DOHH2 (cell line): ENCODE data around the gene RBKS.

ENCODE experiments used
- H3F3A ChIP-seq: fragments of 200-600 bp; sonication (generic), shearing (Covaris generic); 2 replicates; pipeline ENCODE4 v1.6.0; 2016; ENCODE audit warnings: antibody characterized with exemption, mild to moderate bottlenecking; ENCODE audit not compliant: control insufficient read depth, insufficient read depth
- H3K27ac ChIP-seq: fragments of 200-600 bp; sonication (generic); 2 replicates; pipeline ENCODE4 v1.5.1; 2014; ENCODE audit warnings: low read depth, mild to moderate bottlenecking, low read length, moderate library complexity
- H3K27me3 ChIP-seq: fragments of 200-600 bp; sonication (generic); 2 replicates; pipeline ENCODE4 v1.6.1; 2014; ENCODE audit warnings: mild to moderate bottlenecking, low read length, mixed read lengths; ENCODE audit not compliant: control insufficient read depth
- H3K36me3 ChIP-seq: fragments of 200-600 bp; sonication (generic); 2 replicates; pipeline ENCODE4 v1.6.1; 2014; ENCODE audit warnings: mild to moderate bottlenecking, low read length, moderate library complexity, mixed read lengths; ENCODE audit not compliant: control insufficient read depth
- H3K4me1 ChIP-seq: fragments of 200-600 bp; sonication (generic); 2 replicates; pipeline ENCODE4 v1.6.1; 2014; ENCODE audit warnings: mild to moderate bottlenecking, low read length, mixed read lengths; ENCODE audit not compliant: control insufficient read depth
- H3K4me2 ChIP-seq: fragments of 200-600 bp; sonication (generic); 2 replicates; pipeline ENCODE4 v1.6.0; 2014; ENCODE audit warnings: mild to moderate bottlenecking, low read length, moderate library complexity
- H3K4me3 ChIP-seq: fragments of 200-600 bp; sonication (generic); 2 replicates; pipeline ENCODE4 v1.5.1; 2014; ENCODE audit warnings: mild to moderate bottlenecking, low read length, mixed read lengths
- H3K79me2 ChIP-seq: fragments of 200-600 bp; sonication (generic); 2 replicates; pipeline ENCODE4 v1.6.1; 2014; ENCODE audit warnings: mild to moderate bottlenecking, low read length, mixed read lengths; ENCODE audit not compliant: control insufficient read depth
- H3K9me2 ChIP-seq: fragments of 200-600 bp; sonication (generic); replicated peaks from 2 replicates; pipeline ENCODE4 v1.6.1; 2014; ENCODE audit warnings: mild to moderate bottlenecking, low read length, mixed read lengths; ENCODE audit not compliant: control insufficient read depth
- H3K9me3 ChIP-seq: fragments of 200-600 bp; sonication (generic); 2 replicates; pipeline ENCODE4 v1.6.1; 2014; ENCODE audit warnings: antibody characterized with exemption, low read length, mixed read lengths; ENCODE audit not compliant: control insufficient read depth, insufficient read depth
- H4K20me1 ChIP-seq: fragments of 200-600 bp; sonication (generic); 2 replicates; pipeline ENCODE4 v1.6.0; 2014; ENCODE audit warnings: low read depth, mild to moderate bottlenecking, antibody characterized with exemption, low read length, moderate library complexity; ENCODE audit not compliant: control insufficient read depth, insufficient read depth
- EZH2phosphoT487 ChIP-seq: fragments of 200-600 bp; sonication (generic); IDR thresholded peaks from 2 replicates; pipeline ENCODE4 v1.6.1; 2017; ENCODE audit warnings: borderline replicate concordance, mild to moderate bottlenecking, antibody characterized with exemption, low read length, moderate library complexity, mixed read lengths
- TF ChIP-seq, protein P1 (sequence below): fragments of 200-600 bp; sonication (generic); IDR thresholded peaks from one replicate; pipeline ENCODE4 v1.5.1; 2014; ENCODE audit warnings: antibody characterized with exemption, mild to moderate bottlenecking, low read depth, low read length; ENCODE audit not compliant: poor library complexity, severe bottlenecking

Gene RBKS

DNA sequence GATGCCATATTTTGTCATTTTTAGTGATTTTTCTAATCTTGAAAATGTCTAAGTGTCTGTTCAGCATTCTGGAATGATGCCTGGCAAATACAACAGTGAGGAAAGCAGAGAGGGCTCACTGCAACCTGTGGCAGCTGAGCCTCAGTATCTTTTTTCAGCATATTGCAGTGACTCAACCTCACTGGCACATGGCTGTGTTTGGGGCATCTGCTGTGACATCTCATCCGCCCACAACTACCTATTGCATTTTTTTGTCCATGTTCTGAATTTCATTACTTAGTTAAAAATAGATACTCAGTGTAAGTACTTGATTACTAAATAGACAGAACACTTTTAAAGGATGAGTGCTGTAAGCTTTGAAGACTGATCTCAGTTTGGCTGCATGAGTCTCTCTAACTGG is 11.0 kb upstream of the RBKS start:
- H3K79me2 ChIP-seq, result no peaks in the 10 kb centered on the region
- H3F3A ChIP-seq, result no peaks in the 10 kb centered on the region
- no peak overlapping the region for H3K27ac ChIP-seq
- no peaks in the 10 kb centered on the region for H4K20me1 ChIP-seq
- peaks cover 35% of the 10 kb centered on the region for H3K36me3 ChIP-seq
- no peak overlapping the region for H3K4me2 ChIP-seq
- no peaks in the 10 kb centered on the region for H3K27me3 ChIP-seq
- no peaks in the 10 kb centered on the region for H3K9me3 ChIP-seq
- TF ChIP-seq, protein P1, sequence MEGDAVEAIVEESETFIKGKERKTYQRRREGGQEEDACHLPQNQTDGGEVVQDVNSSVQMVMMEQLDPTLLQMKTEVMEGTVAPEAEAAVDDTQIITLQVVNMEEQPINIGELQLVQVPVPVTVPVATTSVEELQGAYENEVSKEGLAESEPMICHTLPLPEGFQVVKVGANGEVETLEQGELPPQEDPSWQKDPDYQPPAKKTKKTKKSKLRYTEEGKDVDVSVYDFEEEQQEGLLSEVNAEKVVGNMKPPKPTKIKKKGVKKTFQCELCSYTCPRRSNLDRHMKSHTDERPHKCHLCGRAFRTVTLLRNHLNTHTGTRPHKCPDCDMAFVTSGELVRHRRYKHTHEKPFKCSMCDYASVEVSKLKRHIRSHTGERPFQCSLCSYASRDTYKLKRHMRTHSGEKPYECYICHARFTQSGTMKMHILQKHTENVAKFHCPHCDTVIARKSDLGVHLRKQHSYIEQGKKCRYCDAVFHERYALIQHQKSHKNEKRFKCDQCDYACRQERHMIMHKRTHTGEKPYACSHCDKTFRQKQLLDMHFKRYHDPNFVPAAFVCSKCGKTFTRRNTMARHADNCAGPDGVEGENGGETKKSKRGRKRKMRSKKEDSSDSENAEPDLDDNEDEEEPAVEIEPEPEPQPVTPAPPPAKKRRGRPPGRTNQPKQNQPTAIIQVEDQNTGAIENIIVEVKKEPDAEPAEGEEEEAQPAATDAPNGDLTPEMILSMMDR, result no peak
- TF ChIP-seq EZH2phosphoT487, result no peak
- peaks cover 17% of the 10 kb centered on the region for H3K4me1 ChIP-seq
- H3K4me3 ChIP-seq, result no peak overlapping the region
- H3K9me2 ChIP-seq, result no peaks in the 10 kb centered on the region

DNA sequence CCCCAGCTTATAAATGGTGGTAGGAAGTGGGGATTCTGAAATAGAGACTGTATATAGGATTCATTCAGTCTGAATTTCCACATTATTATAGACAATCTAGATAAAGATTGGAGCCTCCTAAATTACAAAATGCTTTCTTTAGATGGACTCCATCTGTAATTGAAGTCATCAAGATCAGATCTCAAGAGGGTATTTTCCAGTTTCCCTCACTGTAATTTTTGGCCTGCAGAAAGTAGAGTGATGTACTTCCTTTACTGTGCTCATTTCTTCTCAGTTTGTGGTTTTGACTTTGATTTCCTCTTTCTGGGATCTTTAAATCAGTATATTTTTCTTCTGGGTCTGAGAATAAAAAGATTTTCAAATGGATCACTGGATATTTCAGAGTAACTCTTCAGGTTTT is 7.5 kb upstream of the RBKS start:
- Histone ChIP-seq H3K4me2 (no peak overlapping the region), H3K9me3 (no peaks in the 10 kb centered on the region), H3K36me3 (peaks cover 48% of the 10 kb centered on the region), H3K79me2 (peaks cover 6% of the 10 kb centered on the region), H3K27me3 (no peaks in the 10 kb centered on the region), H3F3A (no peaks in the 10 kb centered on the region; the same call in 1 of the 2 replicates), H3K4me3 (no peak overlapping the region), H3K9me2 (no peaks in the 10 kb centered on the region), H4K20me1 (no peaks in the 10 kb centered on the region), H3K27ac (0 out of 2 replicates have a peak overlapping the region, but pooled peaks have one; percentile 5), H3K4me1 (peaks cover 23% of the 10 kb centered on the region)
- no peak for TF ChIP-seq EZH2phosphoT487
- TF ChIP-seq, protein P1, result no peak

DNA sequence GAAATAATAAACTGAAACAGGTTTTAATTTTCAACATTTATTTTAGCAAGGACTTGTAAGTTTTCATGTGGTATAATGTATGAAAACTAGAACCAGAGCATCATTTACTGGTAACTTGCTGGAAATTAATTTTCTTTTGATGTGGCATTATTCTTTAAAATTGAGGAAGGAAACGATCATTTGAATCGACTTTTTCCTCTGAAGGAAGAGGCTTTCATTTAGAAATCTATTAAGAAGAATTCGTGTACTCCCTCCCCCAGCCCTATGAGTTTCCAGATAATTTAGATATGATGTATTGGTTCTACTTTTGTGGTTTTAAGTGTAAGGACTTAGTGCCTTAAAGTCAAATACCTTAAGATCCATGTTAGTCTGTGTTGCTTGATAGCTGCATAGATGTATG is 2.8 kb upstream of the RBKS start:
- H3K4me2 ChIP-seq, result peak overlapping the region; percentile 81

More for the DNA sequence above, 2.8 kb upstream of the RBKS start:
- H3K27ac ChIP-seq, result no peak overlapping the region
- H3K4me1 ChIP-seq, result peaks cover 57% of the 10 kb centered on the region
- peaks cover 5% of the 10 kb centered on the region; the same call in 1 of the 2 replicates for H3F3A ChIP-seq
- H4K20me1 ChIP-seq, result no peaks in the 10 kb centered on the region
- peaks cover 33% of the 10 kb centered on the region for H3K36me3 ChIP-seq
- H3K79me2 ChIP-seq, result peaks cover 29% of the 10 kb centered on the region
- H3K9me3 ChIP-seq, result no peaks in the 10 kb centered on the region
- H3K4me3 ChIP-seq, result no peak overlapping the region; the same call in 1 of the 2 replicates
- no peaks in the 10 kb centered on the region for H3K9me2 ChIP-seq
- TF ChIP-seq EZH2phosphoT487, result no peak
- TF ChIP-seq, protein P1, result no peak
- H3K27me3 ChIP-seq, result no peaks in the 10 kb centered on the region
